NCI-H2196 (cell line): ENCODE results near the gene TAF5L.

Experiments
- DNase-seq: peaks from one replicate; lab custom pipeline; 2025; ENCODE audit not compliant: unreplicated experiment; lab: John Stamatoyannopoulos, UW

TAF5L gene

DNA sequence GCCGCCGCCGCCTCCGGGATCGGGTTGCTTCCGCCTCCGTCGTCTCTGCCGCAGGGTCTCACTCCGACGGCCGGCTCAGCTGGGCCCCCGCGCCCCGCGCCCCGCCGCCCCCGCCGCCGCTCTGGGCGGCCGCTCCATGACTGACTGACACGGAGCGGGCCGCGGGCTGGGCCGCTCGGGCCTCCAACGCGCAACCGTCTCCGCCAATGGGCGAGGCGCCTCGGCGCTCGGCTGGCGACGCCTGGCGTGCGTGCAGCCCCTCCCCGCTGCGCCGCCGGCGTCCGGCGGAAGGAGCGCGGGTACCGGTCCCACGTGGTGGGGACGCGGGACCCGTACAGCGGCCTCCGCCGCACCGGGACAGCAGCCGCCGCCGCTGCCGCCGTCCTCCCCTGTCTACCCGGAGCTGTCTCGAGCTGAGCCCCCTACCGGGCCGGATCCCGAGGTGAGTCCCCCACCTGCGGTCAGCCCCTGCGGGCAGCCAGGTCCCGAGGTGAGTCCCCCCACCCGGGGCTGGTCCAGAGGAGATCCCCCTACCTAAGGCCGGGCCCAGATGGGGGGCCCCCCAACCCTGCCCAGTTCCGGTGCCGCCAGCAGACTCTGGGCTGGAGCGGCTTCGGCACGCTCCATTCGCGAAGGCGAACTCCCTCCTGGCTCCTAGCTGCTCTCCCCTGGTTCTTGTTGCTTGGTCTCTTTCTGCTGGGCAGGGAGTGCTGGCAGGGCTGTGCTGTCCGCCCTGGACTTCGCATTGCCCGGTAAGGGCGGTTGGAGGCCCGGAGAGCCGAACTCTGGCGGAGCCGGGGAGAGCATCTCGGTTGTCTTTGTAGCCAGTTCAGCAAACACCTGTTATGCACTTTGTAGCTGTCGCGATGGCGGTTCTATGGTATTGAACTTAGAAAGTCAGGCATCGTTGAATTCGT, at the start of gene TAF5L, which contains the start of gene URB2:
TAF5L (minus strand) TSS at position 208 of the 917 bp plus-strand sequence. CDS start 11,640 bp downstream, outside the sequence.
URB2 (plus strand) TSS at position 333 of the 917 bp plus-strand sequence. CDS start 1,387 bp downstream, outside the sequence.
- peak; percentile 95 for DNase-seq

GRCh38 chr1:229675396-229675795, 49.5 kb upstream of the TAF5L start:
- no peak for DNase-seq

DNA sequence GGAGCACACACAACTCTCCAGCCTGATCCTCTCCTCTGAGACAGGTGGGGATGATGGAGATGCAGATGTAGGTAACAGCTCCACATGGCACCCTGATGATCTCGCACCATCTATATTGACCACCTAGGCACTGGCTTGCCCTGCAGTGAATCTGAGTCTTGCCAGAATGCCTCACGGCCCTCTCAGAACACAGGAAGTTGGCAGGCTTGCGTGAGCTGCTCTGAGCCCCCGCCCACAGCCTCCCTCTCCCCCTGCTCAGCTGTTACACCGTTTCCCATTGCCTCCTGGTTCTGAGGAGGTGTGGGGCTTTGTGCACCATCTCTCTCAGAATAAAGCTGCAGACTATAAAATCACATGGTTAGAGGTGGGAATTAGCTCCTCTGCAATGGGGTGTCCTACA, 48.1 kb upstream of the TAF5L start:
- no peak for DNase-seq

DNA sequence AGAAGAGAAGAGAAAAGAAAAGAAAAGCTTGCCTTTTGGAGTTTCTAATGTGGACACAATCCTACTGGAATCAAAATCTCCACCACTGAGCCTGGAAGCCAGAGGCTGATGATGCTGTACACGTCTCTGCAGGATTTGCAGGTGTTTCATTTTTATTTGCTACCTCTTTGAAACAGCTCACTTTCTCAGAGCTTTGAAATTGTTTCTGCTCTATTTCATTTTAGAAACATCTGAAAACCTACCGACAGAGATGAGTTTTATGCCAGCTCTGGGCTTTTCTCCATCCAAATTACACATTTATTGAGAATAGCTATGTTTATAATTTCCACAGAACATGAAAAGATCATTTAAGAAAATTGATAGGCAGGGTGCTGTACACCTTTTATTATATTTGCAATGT, 46.3 kb upstream of the TAF5L start:
- no peak for DNase-seq

DNA sequence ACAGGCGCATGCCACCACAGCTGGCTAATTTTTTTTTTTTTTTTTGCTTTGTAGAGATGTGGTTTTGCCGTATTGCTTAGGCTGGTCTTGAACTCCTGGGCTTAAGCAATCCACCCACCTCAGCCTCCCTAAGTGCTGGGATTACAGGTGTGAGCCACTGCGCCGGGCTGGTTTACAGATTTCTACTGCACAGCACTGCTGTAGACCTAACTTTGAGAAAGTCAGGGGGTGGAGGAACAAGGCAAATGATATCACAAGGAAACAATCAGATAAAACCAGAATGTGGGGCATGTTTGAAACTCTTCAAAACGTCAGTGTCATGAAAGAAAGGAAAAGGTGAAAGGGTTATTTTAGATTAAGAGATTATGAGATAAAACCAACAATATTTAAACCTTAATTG, 45.4 kb upstream of the TAF5L start:
- no peak for DNase-seq

DNA sequence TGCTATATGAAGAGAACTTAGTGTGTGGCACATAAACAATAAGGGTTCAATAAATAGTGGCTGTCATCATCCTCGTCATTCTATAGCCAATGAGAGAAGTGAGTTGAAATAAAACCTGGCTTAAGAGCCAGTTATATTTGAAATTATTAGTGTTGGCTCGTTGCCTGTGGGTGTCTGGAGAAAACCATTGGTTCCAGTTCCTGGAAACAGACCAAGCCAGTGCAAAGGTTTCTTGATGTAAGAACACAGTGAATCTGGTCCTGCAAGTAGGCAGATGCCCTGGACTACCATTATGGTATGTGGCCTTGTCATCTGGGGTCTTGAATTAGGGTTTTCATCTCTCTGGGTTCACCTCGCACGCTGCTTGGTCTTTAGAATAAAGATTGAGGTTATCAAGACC, 43.4 kb upstream of the TAF5L start:
- DNase-seq = no peak

- no peak for DNase-seq
Observed at GRCh38 chr1:229666585-229666984, 40.7 kb upstream of the TAF5L start.

DNA sequence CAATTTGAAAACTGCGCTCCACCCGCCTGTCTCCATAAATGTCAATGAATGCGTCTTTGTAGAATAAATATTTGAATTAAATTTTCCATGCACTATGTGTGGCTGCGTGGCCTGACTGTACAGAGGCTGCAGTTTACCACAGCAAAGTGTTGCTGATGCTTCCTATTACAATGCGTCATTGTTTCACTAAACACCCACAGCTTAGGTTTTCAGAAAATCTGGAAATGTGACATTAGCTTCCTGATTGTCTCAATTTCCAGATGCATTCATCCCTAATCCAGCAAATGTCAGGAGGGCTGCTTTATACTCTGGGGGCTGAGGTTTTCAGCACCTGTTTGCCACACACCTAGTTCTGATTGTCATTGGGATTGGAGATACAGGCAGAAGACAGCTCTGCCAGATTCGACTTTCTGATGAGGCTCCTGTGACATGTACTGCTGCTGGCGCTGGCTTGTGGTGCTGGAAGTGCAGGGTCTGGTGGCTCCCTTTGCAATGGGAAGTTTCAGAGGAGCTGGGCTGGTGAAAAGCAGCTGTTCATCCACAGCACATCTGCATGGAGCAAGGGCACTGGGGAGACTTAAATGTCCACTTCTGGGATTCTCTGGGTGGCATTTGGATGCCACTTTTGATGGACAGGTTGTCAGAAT, 40.1 kb upstream of the TAF5L start:
- no peak for DNase-seq

GRCh38 chr1:229664133-229664689, 38.3 kb upstream of the TAF5L start:
- DNase-seq = no peak

- no peak for DNase-seq
Observed at GRCh38 chr1:229661897-229662296, 36.0 kb upstream of the TAF5L start.

- peak; percentile 83 for DNase-seq
Observed at GRCh38 chr1:229661022-229661877, 35.3 kb upstream of the TAF5L start.

- no peak for DNase-seq
Observed at GRCh38 chr1:229657993-229658755, 32.3 kb upstream of the TAF5L start.

- DNase-seq = no peak
Observed at GRCh38 chr1:229655781-229656180, 29.9 kb upstream of the TAF5L start.

DNA sequence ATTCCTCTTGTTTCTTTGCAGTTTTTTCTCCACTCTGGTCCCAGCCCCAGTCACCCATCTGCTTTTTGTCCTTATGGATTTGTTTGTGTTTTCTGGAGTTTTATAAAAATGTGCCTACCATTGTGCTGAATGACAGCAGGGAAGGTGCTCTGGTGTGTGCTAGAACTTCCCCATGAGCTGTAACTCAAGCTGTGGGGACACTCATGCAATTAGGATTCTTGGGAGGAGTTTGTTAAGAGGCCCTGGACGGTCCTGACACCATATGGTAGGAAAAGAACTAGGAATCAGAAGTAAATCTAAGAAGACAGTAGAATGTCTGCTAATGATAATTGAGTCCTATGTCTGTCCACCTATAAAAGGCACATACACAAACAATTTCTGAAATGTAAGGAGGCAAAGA, 27.5 kb upstream of the TAF5L start:
- no peak for DNase-seq

DNA sequence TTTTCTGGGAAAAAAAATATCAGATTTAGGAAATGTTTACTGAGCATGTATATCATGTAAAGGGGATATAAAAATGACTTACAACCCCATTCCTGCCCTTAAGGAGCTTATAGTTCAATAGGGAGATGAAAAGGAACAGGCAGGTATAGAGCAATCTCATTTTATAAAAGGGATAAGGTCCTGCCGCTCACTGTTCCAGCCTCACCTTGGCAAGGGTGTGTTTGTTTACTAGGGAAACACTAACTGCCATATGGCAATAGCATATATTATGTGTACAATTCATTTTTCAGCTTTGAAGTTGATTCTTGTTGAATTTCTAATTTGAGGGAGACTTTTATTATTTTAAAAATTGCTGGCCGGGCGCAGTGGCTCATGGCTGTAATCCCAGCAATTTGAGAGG, 25.6 kb upstream of the TAF5L start:
- DNase-seq = no peak

DNA sequence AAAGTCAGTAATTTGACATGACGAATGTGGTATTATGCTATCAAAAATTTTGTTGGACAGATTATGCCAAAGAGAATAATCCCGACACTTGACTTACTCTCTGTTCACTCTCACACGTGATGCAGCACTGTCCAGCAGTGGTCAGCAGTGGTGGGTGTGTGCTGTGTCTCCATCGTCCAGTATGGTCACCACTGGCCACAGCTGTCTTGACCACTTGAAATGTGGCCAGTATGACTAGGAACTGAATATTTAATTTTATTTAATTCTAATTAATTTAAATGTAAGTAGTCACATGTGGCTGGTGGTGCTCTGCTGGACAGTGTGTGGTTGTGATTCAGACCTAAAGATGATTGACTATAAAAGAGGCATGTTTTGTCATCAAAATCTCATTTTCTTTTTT, 24.1 kb upstream of the TAF5L start:
- no peak for DNase-seq

GRCh38 chr1:229648406-229648805, 22.5 kb upstream of the TAF5L start:
- no peak for DNase-seq

- DNase-seq = no peak
Observed at GRCh38 chr1:229645324-229645993, 19.5 kb upstream of the TAF5L start.

DNA sequence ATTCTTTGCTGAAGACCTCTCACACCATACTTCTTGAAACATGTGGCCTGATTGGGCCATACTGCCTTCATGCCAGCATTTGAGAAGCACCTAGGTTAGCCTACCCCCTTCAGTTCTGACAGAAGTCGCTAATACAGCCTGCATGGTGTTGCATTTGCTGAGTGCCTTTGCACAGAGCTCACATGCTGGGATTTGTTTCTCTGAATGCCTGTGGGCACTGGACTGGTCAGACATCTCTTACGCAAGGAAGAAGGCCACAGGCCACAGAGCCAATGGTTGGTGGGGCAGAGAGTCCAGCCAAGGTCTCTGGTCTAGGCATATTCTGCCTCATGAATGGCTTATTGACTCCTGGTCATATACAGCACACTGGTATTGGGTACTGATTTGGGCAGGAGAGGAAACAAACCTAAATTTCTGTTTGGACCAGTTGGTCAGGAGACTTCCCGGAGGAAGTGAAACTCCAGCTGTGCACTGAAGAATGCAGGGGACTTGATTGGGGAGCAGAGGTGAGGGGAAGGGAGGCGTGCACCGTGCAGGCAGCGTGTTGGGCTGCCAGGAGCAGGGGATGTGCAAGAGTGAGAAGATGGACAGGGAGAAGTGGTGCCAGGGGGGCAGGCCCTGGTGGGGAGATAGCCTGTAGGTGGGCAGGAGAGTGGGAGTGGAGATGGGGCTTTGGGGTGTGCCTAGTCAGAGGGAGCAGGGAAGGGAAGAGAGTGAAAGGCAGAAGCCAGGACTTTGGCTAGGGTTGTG, 18.2 kb upstream of the TAF5L start:
- no peak for DNase-seq
